GM12878 (cell line): ENCODE measurements around the gene GRIK2. TPM values are rescaled to one million over a fixed set of nuclear protein-coding genes. Genes with fewer than 3 reads are reported as not detected.

Experiments used
- ATAC-seq: fragments of 200-7000 bp; cut with Tn5 transposase; 3 replicates; pipeline ENCODE4 v1.9.1; 2020; ENCODE audit warnings: mild to moderate bottlenecking, moderate library complexity
- BruUV-seq: library from RNA; stranded (reverse); fragments of 400-500 nt; replicated peaks from 2 replicates; lab custom pipeline; 2021; lab: Mats Ljungman, UMichigan
- CTCF ChIA-PET: fragments of 300-600 bp; sonication (Branson Sonifier 250); formaldehyde crosslinking; extraction: SDS; loops from one replicate; lab custom pipeline; 2021; ENCODE audit warnings: inconsistent platforms; lab: Yijun Ruan, JAX
- POLR2A ChIA-PET: fragments of 350-600 bp; formaldehyde crosslinking; extraction: SDS; loops from one replicate; lab custom pipeline; 2021; ENCODE audit warnings: inconsistent platforms; lab: Charles Lee
- RAD21 ChIA-PET: fragments of 300-600 bp; sonication (Branson Sonifier 250); formaldehyde crosslinking; loops from one replicate; lab custom pipeline; 2023; ENCODE audit warnings: antibody characterized with exemption; ENCODE audit not compliant: unreplicated experiment; lab: Charles Lee
- SMC1A ChIA-PET: fragments of 300-600 bp; sonication (Branson Sonifier 250); formaldehyde crosslinking; loops from one replicate; lab custom pipeline; 2023; ENCODE audit not compliant: unreplicated experiment, uncharacterized antibody; lab: Charles Lee
- DNase-seq: peaks from one replicate; pipeline ENCODE4 v3.0.0-alpha.2; 2011; ENCODE audit warnings: low read depth, low spot score
- FAIRE-seq: peaks from 3 replicates; lab custom pipeline; 2011; peaks lifted over from hg19 to GRCh38; lab: Jason Lieb, UNC
- H2AFZ ChIP-seq: 2 replicates; pipeline ENCODE4 v1.6.0; 2011; ENCODE audit warnings: low read depth, low read length, control low read depth; ENCODE audit not compliant: control insufficient read depth
- H3K27ac ChIP-seq: 2 replicates; pipeline ENCODE4 v1.5.1; 2011; ENCODE audit warnings: control low read depth; ENCODE audit not compliant: control insufficient read depth, insufficient read depth
- H3K27me3 ChIP-seq, 2 experiments: replicated peaks in 1 of 2; 2 replicates each; pipeline versions ENCODE4 v1.6.0 to v1.6.1; 2011; ENCODE audit warnings: low read length in 1 of 2; ENCODE audit not compliant: control insufficient read depth in 2 of 2, insufficient read depth in 2 of 2
- H3K36me3 ChIP-seq, 2 experiments: 2 replicates each; pipeline ENCODE4 v1.5.1; 2011; ENCODE audit warnings: low read length in 1 of 2; ENCODE audit not compliant: control insufficient read depth in 2 of 2, insufficient read depth in 2 of 2
- H3K4me1 ChIP-seq: 2 replicates; pipeline ENCODE4 v1.6.1; 2011; ENCODE audit warnings: mild to moderate bottlenecking, low read length, moderate library complexity, mixed read lengths; ENCODE audit not compliant: control insufficient read depth, insufficient read depth
- H3K4me2 ChIP-seq: 2 replicates; pipeline ENCODE4 v1.6.0; 2011; ENCODE audit warnings: control low read depth; ENCODE audit not compliant: control insufficient read depth, insufficient read depth
- H3K4me3 ChIP-seq: fragments of 200-600 bp; sonication (generic); 2 replicates; pipeline ENCODE4 v1.5.1; 2016
- H3K79me2 ChIP-seq: 2 replicates; pipeline ENCODE4 v1.6.0; 2011; ENCODE audit warnings: low read length; ENCODE audit not compliant: control insufficient read depth, insufficient read depth
- H3K9ac ChIP-seq: 2 replicates; pipeline ENCODE4 v1.8.0; 2011; ENCODE audit warnings: low read length, control low read depth, mixed read lengths; ENCODE audit not compliant: control insufficient read depth, insufficient read depth
- H3K9me3 ChIP-seq: replicated peaks from 3 replicates; pipeline ENCODE4 v1.5.1; 2011; ENCODE audit warnings: mild to moderate bottlenecking, low read length; ENCODE audit not compliant: control insufficient read depth, insufficient read depth
- H4K20me1 ChIP-seq: 2 replicates; pipeline ENCODE4 v1.6.0; 2011; ENCODE audit not compliant: control insufficient read depth, insufficient read depth
- CHD4 ChIP-seq: fragments of 200-600 bp; sonication (generic); IDR thresholded peaks from 2 replicates; pipeline ENCODE4 v1.6.1; 2016; ENCODE audit warnings: mild to moderate bottlenecking
- EP300 ChIP-seq, 2 experiments: fragments of 150-350 bp in 1 of 2; IDR thresholded peaks; 2 replicates each; pipeline ENCODE4 v1.6.1; 2011 to 2012; ENCODE audit warnings: low read depth in 2 of 2, low read length in 2 of 2, borderline replicate concordance in 1 of 2, improper control_type of control experiment in 1 of 2, inconsistent platforms in 1 of 2; ENCODE audit not compliant: control insufficient read depth in 1 of 2
- FOXK2 ChIP-seq: fragments of 450-650 bp; IDR thresholded peaks from 2 replicates; pipeline ENCODE4 v1.6.1; 2017; ENCODE audit warnings: mild to moderate bottlenecking, moderate library complexity
- NR2C1 ChIP-seq: fragments of 450-650 bp; IDR thresholded peaks from 2 replicates; pipeline ENCODE4 v1.6.1; 2017; ENCODE audit warnings: antibody characterized with exemption, mild to moderate bottlenecking, moderate library complexity
- RAD21 ChIP-seq: IDR thresholded peaks from 2 replicates; pipeline ENCODE4 v1.6.1; 2011; ENCODE audit warnings: mild to moderate bottlenecking, low read depth, low read length, moderate library complexity; ENCODE audit not compliant: insufficient read depth
- RELA ChIP-seq: fragments of 450-650 bp; IDR thresholded peaks from 2 replicates; pipeline ENCODE4 v1.8.0; 2014; ENCODE audit warnings: borderline replicate concordance; ENCODE audit not compliant: partially characterized antibody
- WGBS: methylation state at CpG from one replicate; pipeline ENCODE4 v1.1.6; 2016; ENCODE audit warnings: low lambda C conversion rate; ENCODE audit not compliant: insufficient replicate concordance, insufficient coverage; ENCODE audit errors: missing lambda C conversion rate; 5-methylcytosine and 5-hydroxymethylcytosine counted together
- in situ Hi-C: fragments of 300-500 bp; cut with MboI; formaldehyde crosslinking; loops from 9 replicates; pipeline ENCODE4 v1.14.3; 2018; ENCODE audit warnings: mixed read lengths
- intact Hi-C: fragments of 100-400 bp; cut with micrococcal nuclease; formaldehyde crosslinking; loops from one replicate; pipeline ENCODE4 v1.14.2; 2022; ENCODE audit not compliant: unreplicated experiment
- polyA plus RNA-seq, 11 experiments: library from polyadenylated mRNA; depleted of rRNA in 4 of 11; unstranded in 6 of 11; stranded (reverse) in 5 of 11; fragments of >200 nt; fragmentation: Nextera tagmentation in 4 of 11; fragmentation: Illumina TruSeq in 1 of 11; extraction: Ambion mirVana in 4 of 11; extraction: Trizol in 1 of 11; gene quantifications; 1 replicate in 1 of 11; 2 replicates in 10 of 11; pipeline versions ENCODE4 v1.2.1 to v1.2.3, GENCODE V29; 2011 to 2016; ENCODE audit warnings: inconsistent platforms in 2 of 11, missing spikeins in 2 of 11, low read depth in 1 of 11
- total RNA-seq, 4 experiments: library from RNA; depleted of rRNA in 3 of 4; stranded (reverse); fragments of >200 nt in 3 of 4; fragmentation: Illumina TruSeq in 1 of 4; extraction: Trizol in 1 of 4; gene quantifications; 2 replicates each; pipeline versions ENCODE4 v1.2.1 to v1.2.3, GENCODE V29; 2013 to 2021
- TF ChIP-seq, protein P1 (sequence below): IDR thresholded peaks from 2 replicates; pipeline ENCODE4 v1.6.1; 2011; ENCODE audit warnings: low read depth, mild to moderate bottlenecking, low read length, moderate library complexity, borderline replicate concordance; ENCODE audit errors: extremely low read depth
- TF ChIP-seq, protein P2 (sequence below): fragments of 450-650 bp; IDR thresholded peaks from 2 replicates; pipeline ENCODE4 v1.6.1; 2016; ENCODE audit warnings: mild to moderate bottlenecking
- TF ChIP-seq, protein P3 (sequence below): IDR thresholded peaks from 2 replicates; pipeline ENCODE4 v1.6.1; 2011; ENCODE audit warnings: mild to moderate bottlenecking, low read depth, low read length, moderate library complexity; ENCODE audit not compliant: insufficient replicate concordance
- TF ChIP-seq, protein P4 (sequence below): IDR thresholded peaks from 2 replicates; pipeline ENCODE4 v1.6.1; 2012; ENCODE audit warnings: mild to moderate bottlenecking, low read depth, low read length
- TF ChIP-seq, protein P5 (sequence below): fragments of 450-650 bp; IDR thresholded peaks from 2 replicates; pipeline ENCODE4 v1.6.1; 2017; ENCODE audit warnings: mild to moderate bottlenecking

GRIK2 gene
- total and polyA plus RNA-seq, 10 of the 15 experiments (the other 5 are each of a cell fraction or from before 2014, with no cell fraction given) = not detected

DNA sequence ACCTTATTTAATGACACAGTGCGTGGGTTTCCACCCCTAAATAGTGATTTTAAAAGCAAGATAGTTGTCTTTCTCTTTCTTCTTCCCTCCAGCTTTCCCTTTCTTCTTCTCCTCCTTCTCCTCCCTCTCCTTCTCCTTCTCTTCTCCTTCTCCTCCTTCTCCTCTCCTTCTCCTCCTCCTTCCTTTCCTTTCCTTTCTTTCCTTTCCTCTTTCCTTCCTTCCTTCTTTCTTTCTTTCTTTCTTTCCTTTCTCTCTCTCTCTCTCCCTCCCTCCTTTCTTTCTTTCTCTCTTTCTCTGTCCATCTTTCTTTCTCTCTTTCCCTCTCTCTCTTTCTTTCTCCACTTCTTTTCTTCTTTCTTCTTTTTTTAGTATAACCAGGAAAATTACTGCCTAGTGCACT, 670.6 kb downstream of the GRIK2 start (continued):
- TF ChIP-seq, protein P1, sequence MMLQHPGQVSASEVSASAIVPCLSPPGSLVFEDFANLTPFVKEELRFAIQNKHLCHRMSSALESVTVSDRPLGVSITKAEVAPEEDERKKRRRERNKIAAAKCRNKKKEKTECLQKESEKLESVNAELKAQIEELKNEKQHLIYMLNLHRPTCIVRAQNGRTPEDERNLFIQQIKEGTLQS = no peak
- TF ChIP-seq RELA = no peak
- TF ChIP-seq NR2C1 = no peak
- TF ChIP-seq RAD21 = no peak
- TF ChIP-seq FOXK2 = no peak
- TF ChIP-seq, protein P2, sequence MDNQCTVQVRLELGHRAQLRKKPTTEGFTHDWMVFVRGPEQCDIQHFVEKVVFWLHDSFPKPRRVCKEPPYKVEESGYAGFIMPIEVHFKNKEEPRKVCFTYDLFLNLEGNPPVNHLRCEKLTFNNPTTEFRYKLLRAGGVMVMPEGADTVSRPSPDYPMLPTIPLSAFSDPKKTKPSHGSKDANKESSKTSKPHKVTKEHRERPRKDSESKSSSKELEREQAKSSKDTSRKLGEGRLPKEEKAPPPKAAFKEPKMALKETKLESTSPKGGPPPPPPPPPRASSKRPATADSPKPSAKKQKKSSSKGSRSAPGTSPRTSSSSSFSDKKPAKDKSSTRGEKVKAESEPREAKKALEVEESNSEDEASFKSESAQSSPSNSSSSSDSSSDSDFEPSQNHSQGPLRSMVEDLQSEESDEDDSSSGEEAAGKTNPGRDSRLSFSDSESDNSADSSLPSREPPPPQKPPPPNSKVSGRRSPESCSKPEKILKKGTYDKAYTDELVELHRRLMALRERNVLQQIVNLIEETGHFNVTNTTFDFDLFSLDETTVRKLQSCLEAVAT = no peak
- TF ChIP-seq, protein P3, sequence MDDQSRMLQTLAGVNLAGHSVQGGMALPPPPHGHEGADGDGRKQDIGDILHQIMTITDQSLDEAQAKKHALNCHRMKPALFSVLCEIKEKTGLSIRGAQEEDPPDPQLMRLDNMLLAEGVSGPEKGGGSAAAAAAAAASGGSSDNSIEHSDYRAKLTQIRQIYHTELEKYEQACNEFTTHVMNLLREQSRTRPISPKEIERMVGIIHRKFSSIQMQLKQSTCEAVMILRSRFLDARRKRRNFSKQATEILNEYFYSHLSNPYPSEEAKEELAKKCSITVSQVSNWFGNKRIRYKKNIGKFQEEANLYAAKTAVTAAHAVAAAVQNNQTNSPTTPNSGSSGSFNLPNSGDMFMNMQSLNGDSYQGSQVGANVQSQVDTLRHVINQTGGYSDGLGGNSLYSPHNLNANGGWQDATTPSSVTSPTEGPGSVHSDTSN = no peak

DNA sequence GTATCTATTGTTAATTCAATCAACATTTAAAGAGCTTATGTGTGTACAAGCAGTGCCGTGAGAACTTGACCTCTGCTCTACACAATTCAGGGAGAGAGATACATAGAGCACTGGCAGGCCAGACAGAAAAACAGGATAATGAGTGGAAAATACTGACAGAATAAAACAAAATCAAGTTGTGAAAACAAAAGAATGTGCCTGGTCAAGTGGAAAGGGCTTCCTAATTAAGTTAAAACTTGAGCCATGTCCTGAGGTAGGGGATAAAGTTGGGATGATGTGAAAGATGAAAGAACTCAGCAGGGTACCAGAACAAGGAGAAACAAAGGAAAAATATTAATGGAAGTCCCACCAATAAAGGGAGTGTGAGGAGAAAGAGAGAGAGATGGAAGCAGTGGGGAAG, 672.8 kb downstream of the GRIK2 start:
- Histone ChIP-seq H4K20me1 (no peaks in the 10 kb centered on the region), H3K9ac (no peak overlapping the region), H3K4me1 (no peaks in the 10 kb centered on the region), H2AFZ (no peak overlapping the region), H3K4me3 (no peak overlapping the region), H3K27me3 (no peaks in the 10 kb centered on the region), H3K36me3 (no peaks in the 10 kb centered on the region), H3K9me3 (no peaks in the 10 kb centered on the region), H3K27ac (no peak overlapping the region), H3K4me2 (no peak overlapping the region), H3K79me2 (no peaks in the 10 kb centered on the region)
- no peak for DNase-seq
- no peak for ATAC-seq
- intact Hi-C loops (no loop called here), in situ Hi-C loops (no loop called here)
- no peak for FAIRE-seq
- WGBS = 14% methylated on average over 1 of the region's 1 CpG
- BruUV-seq = no TSS peak
- POLR2A ChIA-PET = no interaction called here
- CTCF ChIA-PET = no interaction called here
- RAD21 ChIA-PET = no interaction called here
- SMC1A ChIA-PET = no interaction called here
- TF ChIP-seq EP300 (IDR thresholded peaks at IDR 0.05; ENCODE audit: borderline replicate concordance in 1 of 2, control insufficient read depth in 1 of 2, low read depth in 2 of 2, low read length in 2 of 2) = no peak
- TF ChIP-seq, protein P4, sequence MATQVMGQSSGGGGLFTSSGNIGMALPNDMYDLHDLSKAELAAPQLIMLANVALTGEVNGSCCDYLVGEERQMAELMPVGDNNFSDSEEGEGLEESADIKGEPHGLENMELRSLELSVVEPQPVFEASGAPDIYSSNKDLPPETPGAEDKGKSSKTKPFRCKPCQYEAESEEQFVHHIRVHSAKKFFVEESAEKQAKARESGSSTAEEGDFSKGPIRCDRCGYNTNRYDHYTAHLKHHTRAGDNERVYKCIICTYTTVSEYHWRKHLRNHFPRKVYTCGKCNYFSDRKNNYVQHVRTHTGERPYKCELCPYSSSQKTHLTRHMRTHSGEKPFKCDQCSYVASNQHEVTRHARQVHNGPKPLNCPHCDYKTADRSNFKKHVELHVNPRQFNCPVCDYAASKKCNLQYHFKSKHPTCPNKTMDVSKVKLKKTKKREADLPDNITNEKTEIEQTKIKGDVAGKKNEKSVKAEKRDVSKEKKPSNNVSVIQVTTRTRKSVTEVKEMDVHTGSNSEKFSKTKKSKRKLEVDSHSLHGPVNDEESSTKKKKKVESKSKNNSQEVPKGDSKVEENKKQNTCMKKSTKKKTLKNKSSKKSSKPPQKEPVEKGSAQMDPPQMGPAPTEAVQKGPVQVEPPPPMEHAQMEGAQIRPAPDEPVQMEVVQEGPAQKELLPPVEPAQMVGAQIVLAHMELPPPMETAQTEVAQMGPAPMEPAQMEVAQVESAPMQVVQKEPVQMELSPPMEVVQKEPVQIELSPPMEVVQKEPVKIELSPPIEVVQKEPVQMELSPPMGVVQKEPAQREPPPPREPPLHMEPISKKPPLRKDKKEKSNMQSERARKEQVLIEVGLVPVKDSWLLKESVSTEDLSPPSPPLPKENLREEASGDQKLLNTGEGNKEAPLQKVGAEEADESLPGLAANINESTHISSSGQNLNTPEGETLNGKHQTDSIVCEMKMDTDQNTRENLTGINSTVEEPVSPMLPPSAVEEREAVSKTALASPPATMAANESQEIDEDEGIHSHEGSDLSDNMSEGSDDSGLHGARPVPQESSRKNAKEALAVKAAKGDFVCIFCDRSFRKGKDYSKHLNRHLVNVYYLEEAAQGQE = no peak
- no peak for TF ChIP-seq CHD4
- TF ChIP-seq, protein P5, sequence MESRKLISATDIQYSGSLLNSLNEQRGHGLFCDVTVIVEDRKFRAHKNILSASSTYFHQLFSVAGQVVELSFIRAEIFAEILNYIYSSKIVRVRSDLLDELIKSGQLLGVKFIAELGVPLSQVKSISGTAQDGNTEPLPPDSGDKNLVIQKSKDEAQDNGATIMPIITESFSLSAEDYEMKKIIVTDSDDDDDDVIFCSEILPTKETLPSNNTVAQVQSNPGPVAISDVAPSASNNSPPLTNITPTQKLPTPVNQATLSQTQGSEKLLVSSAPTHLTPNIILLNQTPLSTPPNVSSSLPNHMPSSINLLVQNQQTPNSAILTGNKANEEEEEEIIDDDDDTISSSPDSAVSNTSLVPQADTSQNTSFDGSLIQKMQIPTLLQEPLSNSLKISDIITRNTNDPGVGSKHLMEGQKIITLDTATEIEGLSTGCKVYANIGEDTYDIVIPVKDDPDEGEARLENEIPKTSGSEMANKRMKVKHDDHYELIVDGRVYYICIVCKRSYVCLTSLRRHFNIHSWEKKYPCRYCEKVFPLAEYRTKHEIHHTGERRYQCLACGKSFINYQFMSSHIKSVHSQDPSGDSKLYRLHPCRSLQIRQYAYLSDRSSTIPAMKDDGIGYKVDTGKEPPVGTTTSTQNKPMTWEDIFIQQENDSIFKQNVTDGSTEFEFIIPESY = no peak
